ENCODE measurements around the gene LGALS3.

DNA sequence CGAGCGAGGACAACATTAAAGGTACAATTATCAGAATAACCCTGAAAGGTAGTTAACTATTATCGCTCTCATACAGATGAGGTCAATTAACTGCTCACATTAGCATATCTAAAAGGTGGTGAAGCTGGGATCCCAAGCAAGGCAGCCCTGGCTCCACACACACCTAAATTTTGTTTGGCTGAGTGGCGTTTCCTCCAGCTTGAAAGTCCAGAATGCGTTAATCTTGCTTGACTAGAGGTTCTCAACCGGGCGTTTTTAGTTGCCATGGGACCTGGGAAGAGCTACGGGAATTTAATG lies 61.8 kb downstream of the LGALS3 start:
- no peak for TF ChIP-seq POLR2AphosphoS5 (IDR thresholded peaks at IDR 0.05; ENCODE audit: low read depth, low read length)
- no peak for TF ChIP-seq POLR2A (IDR thresholded peaks at IDR 0.05; ENCODE audit: low read depth, low read length)
- TF ChIP-seq TAF1 (IDR thresholded peaks at IDR 0.05; ENCODE audit: low read depth, low read length): no peak
- no peak for TF ChIP-seq PAX5 (IDR thresholded peaks at IDR 0.05; ENCODE audit: insufficient read depth, low read length, severe bottlenecking)

All from GM12891 (cell line).